Glutamatergic neuron (in vitro differentiated cells): Measurements from ENCODE around the gene ANO5. TPM values are rescaled to one million over a fixed set of nuclear protein-coding genes. Genes with fewer than 3 reads are reported as not detected.

Source experiments
- DNase-seq: peaks from one replicate; pipeline ENCODE4 v3.0.0; 2022
- H3K27ac Mint-ChIP-seq: one replicate; pipeline ENCODE4 v1.8.0; 2020; ENCODE audit warnings: mild to moderate bottlenecking, mixed read lengths, inconsistent platforms; ENCODE audit not compliant: unreplicated experiment
- H3K27me3 Mint-ChIP-seq: one replicate; pipeline ENCODE4 v1.8.0; 2020; ENCODE audit warnings: mild to moderate bottlenecking, moderate library complexity, mixed read lengths, inconsistent platforms; ENCODE audit not compliant: unreplicated experiment
- H3K36me3 Mint-ChIP-seq: one replicate; pipeline ENCODE4 v1.8.0; 2020; ENCODE audit warnings: mild to moderate bottlenecking, mixed read lengths, inconsistent platforms; ENCODE audit not compliant: unreplicated experiment
- H3K4me1 Mint-ChIP-seq: one replicate; pipeline ENCODE4 v1.8.0; 2020; ENCODE audit warnings: mild to moderate bottlenecking, low read depth, mixed read lengths, inconsistent platforms; ENCODE audit not compliant: unreplicated experiment
- H3K4me3 Mint-ChIP-seq: one replicate; pipeline ENCODE4 v1.8.0; 2020; ENCODE audit warnings: mild to moderate bottlenecking, mixed read lengths, inconsistent platforms; ENCODE audit not compliant: unreplicated experiment
- H3K9me3 Mint-ChIP-seq: one replicate; pipeline ENCODE4 v1.8.0; 2020; ENCODE audit warnings: mild to moderate bottlenecking, moderate library complexity, mixed read lengths, inconsistent platforms; ENCODE audit not compliant: unreplicated experiment
- CTCF ChIP-seq: fragments of 200-600 bp; sonication (generic); IDR thresholded peaks from one replicate; pipeline ENCODE4 v1.5.0; 2021; ENCODE audit not compliant: partially characterized antibody, unreplicated experiment
- total RNA-seq: library from RNA; stranded (reverse); fragmentation: NEBNext Ultra II Directional; extraction: Animal tissue kit (Norgen Biotek cat#: 25700); gene quantifications from one replicate; pipeline ENCODE4 v1.2.1, GENCODE V29; 2021; ENCODE audit not compliant: unreplicated experiment

ANO5 gene
- total RNA-seq, 1 donor from 2014 or later: 5.4 TPM

DNA sequence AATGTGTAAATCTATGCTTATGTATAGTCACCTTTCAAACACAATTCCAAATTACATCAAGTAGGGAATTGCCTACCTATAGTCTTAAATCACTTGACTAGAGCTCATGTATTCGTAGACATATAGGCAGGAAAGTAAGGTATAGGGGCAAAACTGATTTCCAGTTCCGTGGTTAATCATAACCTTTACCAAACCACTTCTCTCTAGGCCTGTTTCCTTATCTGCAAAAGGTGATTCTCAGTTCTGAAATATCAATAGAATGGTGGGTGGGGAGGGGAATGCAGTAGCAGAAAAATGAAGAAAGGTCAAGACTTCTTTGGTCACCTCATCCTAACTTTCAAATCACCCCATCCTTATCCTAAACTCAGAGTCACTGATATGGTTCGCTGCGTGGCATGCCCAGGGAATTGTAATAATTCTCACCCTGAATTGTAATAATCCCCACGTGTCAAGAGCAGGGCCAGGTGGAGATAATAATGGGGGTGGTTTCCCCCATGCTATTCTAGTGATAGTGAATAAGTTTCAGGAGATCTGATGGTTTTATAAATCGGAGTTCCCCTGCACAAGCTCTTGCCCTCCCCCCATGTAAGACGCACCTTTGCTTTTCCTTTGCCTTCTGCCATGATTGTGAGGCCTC, 1.9 kb upstream of the ANO5 start:
- H3K9me3 Mint-ChIP-seq: peaks cover 3% of the 10 kb centered on the region
- H3K4me1 Mint-ChIP-seq: peaks cover 7% of the 10 kb centered on the region
- no peak overlapping the region for H3K27ac Mint-ChIP-seq
- no peak overlapping the region for H3K4me3 Mint-ChIP-seq
- DNase-seq: no peak
- H3K27me3 Mint-ChIP-seq: peaks cover 9% of the 10 kb centered on the region
- H3K36me3 Mint-ChIP-seq: no peaks in the 10 kb centered on the region
- TF ChIP-seq CTCF: no peak

DNA sequence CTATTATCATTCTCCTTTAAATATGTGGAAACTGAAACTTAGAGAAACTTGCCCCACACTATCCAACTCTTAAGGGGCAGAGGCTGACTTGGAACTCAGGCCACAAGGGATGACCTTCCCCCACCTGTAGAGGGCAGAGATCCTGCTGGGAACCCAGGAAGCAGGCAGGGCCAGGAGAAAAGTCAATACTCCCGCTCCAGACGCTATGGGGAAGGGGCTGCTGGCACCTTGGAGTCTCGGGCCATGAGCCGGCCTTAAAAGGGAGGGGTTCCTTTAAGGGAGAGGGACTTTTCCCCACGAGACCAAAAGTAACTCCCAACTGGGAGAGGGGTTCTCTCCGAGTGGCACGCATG, 620 bp upstream of the ANO5 start:
- peak; percentile 17 for TF ChIP-seq CTCF
- Mint-ChIP-seq H3K36me3 (no peaks in the 10 kb centered on the region), H3K27ac (no peak overlapping the region), H3K27me3 (peaks cover 9% of the 10 kb centered on the region), H3K9me3 (peaks cover 3% of the 10 kb centered on the region), H3K4me1 (peaks cover 7% of the 10 kb centered on the region), H3K4me3 (peak overlapping the region; percentile 97)
- DNase-seq: no peak

DNA sequence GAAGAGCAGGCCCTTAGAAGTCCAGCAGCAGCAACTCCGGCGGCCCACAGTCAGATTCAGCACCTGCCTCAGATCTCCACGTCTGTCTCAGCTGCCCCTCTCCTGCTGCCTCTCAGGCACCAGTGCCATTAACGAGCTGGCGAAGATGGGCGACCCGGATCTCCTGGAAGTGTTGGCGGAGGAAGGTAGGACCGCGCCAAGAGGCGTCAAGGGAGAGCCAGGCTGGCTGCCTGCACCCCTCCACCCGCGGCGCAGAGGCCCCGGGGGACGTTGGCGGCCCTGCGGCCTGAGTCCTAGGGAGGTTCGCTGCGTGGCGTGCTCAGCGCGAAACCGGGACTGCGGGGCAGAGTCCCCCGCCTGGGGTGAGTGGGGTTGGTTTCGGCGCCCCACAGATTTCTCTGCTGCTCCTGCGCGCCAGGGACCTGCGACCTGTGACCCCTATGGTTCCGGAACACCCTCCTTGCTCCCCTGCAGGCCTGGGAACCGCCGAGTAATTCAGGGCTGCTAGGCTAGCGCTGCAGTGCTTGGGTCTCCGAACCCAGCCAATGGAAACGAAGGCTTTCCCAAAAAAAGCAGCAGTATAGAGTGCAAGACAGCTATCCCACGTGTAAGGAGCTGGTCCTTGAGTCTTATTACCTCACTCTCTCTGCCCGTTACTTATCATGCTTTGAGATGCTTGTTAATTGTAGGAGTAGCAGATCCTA, 615 bp downstream of the ANO5 start:
- Mint-ChIP-seq H3K4me1 (peaks cover 7% of the 10 kb centered on the region), H3K36me3 (no peaks in the 10 kb centered on the region), H3K4me3 (peak overlapping the region; percentile 97), H3K27ac (peak overlapping the region; percentile 59), H3K27me3 (peaks cover 6% of the 10 kb centered on the region), H3K9me3 (peaks cover 3% of the 10 kb centered on the region)
- TF ChIP-seq CTCF: no peak
- peak; percentile 43 for DNase-seq

GRCh38 chr11:22194306-22194705, 1.4 kb downstream of the ANO5 start:
- no peak for DNase-seq
- Mint-ChIP-seq H3K4me1 (peaks cover 7% of the 10 kb centered on the region), H3K27me3 (peaks cover 6% of the 10 kb centered on the region), H3K4me3 (peak overlapping the region; percentile 97), H3K36me3 (no peaks in the 10 kb centered on the region), H3K27ac (peak overlapping the region; percentile 59), H3K9me3 (peaks cover 3% of the 10 kb centered on the region)
- no peak for TF ChIP-seq CTCF

GRCh38 chr11:22194907-22195306, 2.0 kb downstream of the ANO5 start:
- TF ChIP-seq CTCF: peak; percentile 51
- H3K27me3 Mint-ChIP-seq: peaks cover 6% of the 10 kb centered on the region
- H3K4me1 Mint-ChIP-seq: peaks cover 7% of the 10 kb centered on the region
- no peak for DNase-seq
- H3K36me3 Mint-ChIP-seq: no peaks in the 10 kb centered on the region
- peaks cover 3% of the 10 kb centered on the region for H3K9me3 Mint-ChIP-seq
- no peak overlapping the region for H3K27ac Mint-ChIP-seq
- peak overlapping the region; percentile 97 for H3K4me3 Mint-ChIP-seq
